DLD1 (cell line): ENCODE measurements around the gene PLCD1.
"Not testable (repeated sequence)": the region's sequence is repeated elsewhere in the genome, so short reads cannot be mapped to it uniquely, and the experiment has no call there.

ENCODE experiments used
- in situ Hi-C: cut with HindIII; loops from 2 replicates; pipeline ENCODE4 v1.10.0; 2017; ENCODE audit warnings: low sequenced_read_pairs

PLCD1 gene

GRCh38 chr3:37989821-37990480 is 39.5 kb downstream of the PLCD1 start:
- in situ Hi-C loops, result no loop called here

- in situ Hi-C loops, result no loop called here
Measured at GRCh38 chr3:37988931-37989525, 40.4 kb downstream of the PLCD1 start.

GRCh38 chr3:37988376-37988775 is 41.1 kb downstream of the PLCD1 start:
- in situ Hi-C loops, result not testable (repeated sequence)

GRCh38 chr3:37987751-37988179 is 41.7 kb downstream of the PLCD1 start:
- in situ Hi-C loops, result no loop called here

- in situ Hi-C loops, result no loop called here
Measured at GRCh38 chr3:37987315-37987697, 42.1 kb downstream of the PLCD1 start.

GRCh38 chr3:37986479-37987314 is 42.7 kb downstream of the PLCD1 start:
- in situ Hi-C loops, result no loop called here

- in situ Hi-C loops, result no loop called here
Measured at GRCh38 chr3:37985637-37986320, 43.7 kb downstream of the PLCD1 start.

GRCh38 chr3:37984596-37984995 is 44.8 kb downstream of the PLCD1 start:
- in situ Hi-C loops, result no loop called here

- in situ Hi-C loops, result no loop called here
Measured at GRCh38 chr3:37984051-37984450, 45.4 kb downstream of the PLCD1 start.

GRCh38 chr3:37982331-37982730 is 47.1 kb downstream of the PLCD1 start:
- in situ Hi-C loops, result no loop called here

GRCh38 chr3:37981348-37981664 is 48.1 kb downstream of the PLCD1 start:
- in situ Hi-C loops, result no loop called here

- in situ Hi-C loops, result no loop called here
Measured at GRCh38 chr3:37980462-37981347, 48.7 kb downstream of the PLCD1 start.

- in situ Hi-C loops, result no loop called here
Measured at GRCh38 chr3:37979541-37980461, 49.6 kb downstream of the PLCD1 start.

- in situ Hi-C loops, result no loop called here
Measured at GRCh38 chr3:37974121-37975083, 55.0 kb downstream of the PLCD1 start.

GRCh38 chr3:37973246-37974054 is 56.0 kb downstream of the PLCD1 start:
- in situ Hi-C loops, result no loop called here

GRCh38 chr3:37972056-37972455 is 57.4 kb downstream of the PLCD1 start:
- in situ Hi-C loops, result not testable (repeated sequence)

- in situ Hi-C loops, result no loop called here
Measured at GRCh38 chr3:37971467-37971866, 58.0 kb downstream of the PLCD1 start.
